Activated B cell treated with CpG ODN at 0.5 μM for 24 hours (primary cell): ENCODE data around the gene FHIT. TPM values are rescaled to one million over a fixed set of nuclear protein-coding genes. Genes with fewer than 3 reads are reported as not detected.

Experiments used
- ATAC-seq: fragments of 200-7000 bp; cut with Tn5 transposase; one replicate; pipeline ENCODE4 v1.10.0; 2021; ENCODE audit warnings: low read depth, mild to moderate bottlenecking, moderate library complexity
- CTCF ChIA-PET: fragments of 350-600 bp; sonication (Branson Sonifier 250); formaldehyde crosslinking; loops from one replicate; lab custom pipeline; 2021; ENCODE audit warnings: antibody characterized with exemption; lab: Charles Lee
- POLR2A ChIA-PET: fragments of 350-600 bp; sonication (Branson Sonifier 250); formaldehyde crosslinking; loops from one replicate; lab custom pipeline; 2021; ENCODE audit warnings: antibody characterized with exemption; lab: Charles Lee
- DNase-seq: peaks from one replicate; pipeline ENCODE4 v3.0.0; 2022
- H3K27ac Mint-ChIP-seq: one replicate; pipeline ENCODE4 v1.8.0; 2020; ENCODE audit warnings: mixed read lengths
- H3K27me3 Mint-ChIP-seq: one replicate; pipeline ENCODE4 v1.8.0; 2021; ENCODE audit warnings: mixed read lengths
- H3K36me3 Mint-ChIP-seq: one replicate; pipeline ENCODE4 v1.8.0; 2021; ENCODE audit warnings: low read depth, mixed read lengths
- H3K4me1 Mint-ChIP-seq: one replicate; pipeline ENCODE4 v1.8.0; 2021; ENCODE audit warnings: mixed read lengths
- H3K4me3 Mint-ChIP-seq: one replicate; pipeline ENCODE4 v1.8.0; 2020; ENCODE audit warnings: mild to moderate bottlenecking, mixed read lengths
- H3K9me3 Mint-ChIP-seq: one replicate; pipeline ENCODE4 v1.8.0; 2020; ENCODE audit warnings: mixed read lengths
- intact Hi-C: fragments of 100-400 bp; cut with micrococcal nuclease; formaldehyde crosslinking; loops from one replicate; pipeline ENCODE4 v1.15.1; 2024
- total RNA-seq: library from RNA; stranded (reverse); gene quantifications from 2 replicates; pipeline ENCODE4 v1.2.3, GENCODE V29; 2022
- TF ChIP-seq, protein P1 (sequence below): fragments of 200-600 bp; IDR thresholded peaks from one replicate; pipeline ENCODE4 v1.8.0; 2022; ENCODE audit warnings: antibody characterized with exemption, mild to moderate bottlenecking

Gene FHIT
- total RNA-seq, 1 donor from 2014 or later = 5.5 TPM

DNA sequence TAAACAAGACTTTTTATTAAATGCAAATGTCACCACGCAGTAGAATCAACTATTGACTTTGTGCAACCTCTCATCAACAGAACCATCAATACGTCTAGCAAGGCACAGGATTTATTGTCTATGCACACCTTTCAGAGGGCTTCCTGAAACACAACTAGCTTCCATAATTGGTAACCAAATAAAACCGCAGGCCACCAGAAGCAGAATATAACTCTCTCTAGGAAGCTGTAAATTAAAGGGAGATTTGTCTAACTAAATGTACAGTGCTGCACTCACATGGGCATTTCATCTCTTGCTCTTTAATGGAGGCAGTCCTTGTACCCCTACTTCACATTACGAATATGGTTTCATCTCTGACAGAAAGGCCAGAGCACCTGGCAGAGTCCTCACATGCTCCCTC is 93.0 kb downstream of the FHIT start:
- ATAC-seq = no peak
- no peak for DNase-seq
- POLR2A ChIA-PET = no interaction called here

DNA sequence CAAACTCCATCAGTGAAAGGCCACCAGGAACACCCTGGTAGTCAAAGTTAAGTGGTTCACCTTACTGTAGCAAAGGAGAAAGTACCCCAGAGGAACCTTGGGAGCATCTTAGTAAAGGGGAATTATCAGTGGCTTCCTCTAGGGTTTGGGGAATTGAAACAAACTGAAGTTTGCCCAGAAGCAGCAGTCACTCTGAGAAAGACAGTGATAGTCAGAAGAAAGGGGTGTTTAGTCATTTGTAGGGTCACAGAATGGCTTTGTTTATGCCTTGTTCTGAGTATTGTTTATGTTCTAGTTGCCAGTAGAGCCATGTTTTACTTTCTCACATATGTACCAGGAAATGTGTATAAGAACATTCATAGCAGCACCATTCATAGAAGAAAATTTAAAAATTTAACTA is 93.8 kb downstream of the FHIT start:
- ATAC-seq (no peak), DNase-seq (no peak)
- Mint-ChIP-seq H3K4me3 (no peak overlapping the region), H3K36me3 (no peaks in the 10 kb centered on the region), H3K4me1 (peaks cover 3% of the 10 kb centered on the region), H3K9me3 (no peaks in the 10 kb centered on the region), H3K27ac (no peak overlapping the region), H3K27me3 (no peaks in the 10 kb centered on the region)
- POLR2A ChIA-PET = no interaction called here
- TF ChIP-seq, protein P1, sequence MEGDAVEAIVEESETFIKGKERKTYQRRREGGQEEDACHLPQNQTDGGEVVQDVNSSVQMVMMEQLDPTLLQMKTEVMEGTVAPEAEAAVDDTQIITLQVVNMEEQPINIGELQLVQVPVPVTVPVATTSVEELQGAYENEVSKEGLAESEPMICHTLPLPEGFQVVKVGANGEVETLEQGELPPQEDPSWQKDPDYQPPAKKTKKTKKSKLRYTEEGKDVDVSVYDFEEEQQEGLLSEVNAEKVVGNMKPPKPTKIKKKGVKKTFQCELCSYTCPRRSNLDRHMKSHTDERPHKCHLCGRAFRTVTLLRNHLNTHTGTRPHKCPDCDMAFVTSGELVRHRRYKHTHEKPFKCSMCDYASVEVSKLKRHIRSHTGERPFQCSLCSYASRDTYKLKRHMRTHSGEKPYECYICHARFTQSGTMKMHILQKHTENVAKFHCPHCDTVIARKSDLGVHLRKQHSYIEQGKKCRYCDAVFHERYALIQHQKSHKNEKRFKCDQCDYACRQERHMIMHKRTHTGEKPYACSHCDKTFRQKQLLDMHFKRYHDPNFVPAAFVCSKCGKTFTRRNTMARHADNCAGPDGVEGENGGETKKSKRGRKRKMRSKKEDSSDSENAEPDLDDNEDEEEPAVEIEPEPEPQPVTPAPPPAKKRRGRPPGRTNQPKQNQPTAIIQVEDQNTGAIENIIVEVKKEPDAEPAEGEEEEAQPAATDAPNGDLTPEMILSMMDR = no peak
- intact Hi-C loops = no loop called here
- CTCF ChIA-PET = no interaction called here

More for the DNA sequence above, 93.0 kb downstream of the FHIT start:
- Mint-ChIP-seq H3K36me3 (no peaks in the 10 kb centered on the region), H3K4me3 (no peak overlapping the region), H3K27ac (no peak overlapping the region), H3K9me3 (no peaks in the 10 kb centered on the region), H3K27me3 (no peaks in the 10 kb centered on the region), H3K4me1 (peaks cover 3% of the 10 kb centered on the region)
- TF ChIP-seq, protein P1 = no peak
- intact Hi-C loops = no loop called here
- CTCF ChIA-PET = no interaction called here

DNA sequence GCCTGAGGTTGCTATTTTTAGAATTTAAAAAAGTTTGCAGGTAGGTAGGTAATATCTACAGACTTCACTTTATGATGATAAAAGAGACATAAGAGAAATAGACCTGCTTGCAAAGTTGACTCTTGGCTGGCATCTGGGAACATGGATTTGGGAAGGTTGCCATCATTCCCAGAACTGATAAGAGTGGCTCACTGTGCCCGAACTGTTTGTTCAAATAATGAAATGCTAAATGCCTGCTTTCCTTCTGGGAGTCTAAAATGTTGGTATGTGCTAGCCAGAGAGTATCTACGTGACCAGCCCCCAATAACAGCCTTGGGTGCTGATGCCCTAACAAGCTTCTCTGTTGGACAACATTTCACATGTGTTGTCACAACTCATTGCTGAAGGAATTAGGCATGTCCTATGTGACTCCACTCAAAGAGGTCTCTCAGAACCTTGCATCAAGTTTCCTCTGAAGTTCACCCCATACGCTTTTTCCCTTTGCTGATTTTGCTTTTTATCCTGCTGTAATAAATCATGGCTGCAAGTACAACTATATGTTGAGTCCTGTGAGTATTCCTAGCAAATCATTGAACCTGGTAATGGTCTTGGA is 95.5 kb downstream of the FHIT start:
- ChIA-PET CTCF (no interaction called here), POLR2A (no interaction called here)
- TF ChIP-seq, protein P1 = no peak
- Mint-ChIP-seq H3K4me3 (no peak overlapping the region), H3K27me3 (no peaks in the 10 kb centered on the region), H3K36me3 (no peaks in the 10 kb centered on the region), H3K4me1 (peaks cover 3% of the 10 kb centered on the region), H3K27ac (no peak overlapping the region), H3K9me3 (no peaks in the 10 kb centered on the region)
- ATAC-seq (no peak), DNase-seq (no peak)
- intact Hi-C loops = no loop called here

DNA sequence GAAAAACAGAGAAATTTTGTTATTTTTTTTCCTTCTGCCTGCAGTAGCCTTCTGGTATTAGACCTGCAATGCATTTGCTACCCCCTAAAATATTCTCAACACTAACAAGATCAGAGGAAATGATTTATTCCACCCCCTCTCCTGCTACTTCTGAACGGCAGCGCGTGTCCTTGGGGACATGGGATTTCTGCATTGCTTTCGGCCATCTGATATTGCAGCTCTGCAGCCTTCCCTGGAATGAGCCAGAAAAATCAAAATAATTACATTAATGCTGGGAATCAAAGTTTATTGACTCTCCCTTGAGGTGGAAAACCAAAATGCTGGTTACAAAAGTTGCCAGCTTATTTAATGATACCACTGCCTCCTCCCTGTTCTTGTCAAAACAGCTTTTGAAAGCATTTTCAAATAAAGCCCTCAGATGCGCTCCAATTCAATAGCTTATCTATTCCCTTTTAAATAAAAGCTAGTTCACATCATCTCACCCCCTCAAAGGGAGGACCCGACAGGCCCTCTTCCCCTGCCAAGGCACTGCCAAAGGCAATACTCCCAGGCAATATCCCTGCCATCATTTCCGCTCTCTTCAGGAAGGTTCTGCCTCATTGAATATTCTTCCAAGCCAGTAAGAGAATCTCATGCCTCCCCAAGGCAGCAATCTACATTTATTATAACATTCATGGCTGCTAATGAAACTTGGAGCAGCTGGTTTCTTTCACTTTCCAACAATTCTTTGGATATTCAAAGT is 96.6 kb downstream of the FHIT start:
- H3K27ac Mint-ChIP-seq = no peak overlapping the region
- ATAC-seq (no peak), DNase-seq (no peak)
- intact Hi-C loops = no loop called here
- TF ChIP-seq, protein P1 = no peak
- no peak overlapping the region for H3K4me3 Mint-ChIP-seq
- peaks cover 3% of the 10 kb centered on the region for H3K4me1 Mint-ChIP-seq
- POLR2A ChIA-PET = no interaction called here
- H3K27me3 Mint-ChIP-seq = no peaks in the 10 kb centered on the region
- no peaks in the 10 kb centered on the region for H3K9me3 Mint-ChIP-seq
- CTCF ChIA-PET = no interaction called here
- no peaks in the 10 kb centered on the region for H3K36me3 Mint-ChIP-seq

DNA sequence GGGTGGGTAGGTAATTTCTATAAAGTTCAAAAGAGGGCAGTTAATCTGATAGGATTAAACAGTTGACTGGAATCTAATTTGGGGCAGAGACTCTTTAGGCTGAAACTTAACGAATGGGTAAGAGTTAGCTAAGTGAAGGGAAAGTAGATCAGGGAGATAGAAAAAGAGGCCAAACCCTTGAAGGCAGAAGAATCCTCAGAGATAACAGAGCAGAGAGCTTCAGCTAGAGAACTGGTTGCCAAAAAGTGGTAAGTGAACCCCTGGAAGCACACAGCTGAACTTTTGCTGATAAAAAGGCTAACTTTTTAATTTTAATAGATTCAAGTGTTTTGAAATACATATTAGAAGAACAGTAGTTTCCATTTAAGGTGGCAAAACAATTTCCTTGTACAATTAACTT is 99.2 kb downstream of the FHIT start:
- POLR2A ChIA-PET = no interaction called here
- no peaks in the 10 kb centered on the region for H3K27me3 Mint-ChIP-seq
- H3K4me1 Mint-ChIP-seq = no peaks in the 10 kb centered on the region
- ATAC-seq = no peak
- H3K9me3 Mint-ChIP-seq = no peaks in the 10 kb centered on the region
- no peak for DNase-seq
- H3K27ac Mint-ChIP-seq = no peak overlapping the region
- CTCF ChIA-PET = no interaction called here
- intact Hi-C loops = no loop called here
- no peak overlapping the region for H3K4me3 Mint-ChIP-seq
- H3K36me3 Mint-ChIP-seq = no peaks in the 10 kb centered on the region
- TF ChIP-seq, protein P1 = no peak
